GM23338 (cell line): ENCODE data around the gene SLC18A2. TPM values are rescaled to one million over a fixed set of nuclear protein-coding genes. Genes with fewer than 3 reads are reported as not detected.

Experiments used
- ATAC-seq: fragments of 200-7000 bp; cut with Tn5 transposase; 3 replicates; pipeline ENCODE4 v1.9.1; 2020
- DNase-seq: peaks from one replicate; pipeline ENCODE4 v3.0.0-alpha.2; 2015; ENCODE audit warnings: low spot score
- H2AFZ ChIP-seq: fragments of 200-600 bp; sonication (generic); 2 replicates; pipeline ENCODE4 v1.8.0; 2016; ENCODE audit warnings: antibody characterized with exemption, mild to moderate bottlenecking, moderate library complexity
- H3F3A ChIP-seq: fragments of 200-600 bp; sonication (generic); replicated peaks from 2 replicates; pipeline ENCODE4 v1.8.0; 2017; ENCODE audit warnings: antibody characterized with exemption, mixed run types, low read depth
- H3K27ac ChIP-seq: fragments of 200-600 bp; sonication (generic); 2 replicates; pipeline ENCODE4 v1.6.1; 2016; ENCODE audit warnings: low read depth
- H3K27me3 ChIP-seq: fragments of 200-600 bp; sonication (generic); 2 replicates; pipeline ENCODE4 v1.8.0; 2016; ENCODE audit warnings: mild to moderate bottlenecking, mixed run types, moderate library complexity; ENCODE audit not compliant: insufficient read depth
- H3K36me3 ChIP-seq: fragments of 200-600 bp; sonication (generic); 2 replicates; pipeline ENCODE4 v1.8.0; 2016; ENCODE audit warnings: mild to moderate bottlenecking; ENCODE audit not compliant: insufficient read depth
- H3K4me1 ChIP-seq: fragments of 200-600 bp; sonication (generic); 2 replicates; pipeline ENCODE4 v1.8.0; 2016; ENCODE audit warnings: mild to moderate bottlenecking, moderate library complexity; ENCODE audit not compliant: insufficient read depth
- H3K4me2 ChIP-seq: fragments of 200-600 bp; sonication (generic); 2 replicates; pipeline ENCODE4 v1.7.1; 2017; ENCODE audit warnings: mixed run types
- H3K4me3 ChIP-seq: fragments of 200-600 bp; sonication (generic); 2 replicates; pipeline ENCODE4 v1.6.1; 2016; ENCODE audit warnings: mixed run types
- H3K79me2 ChIP-seq: fragments of 200-600 bp; sonication (generic); replicated peaks from 2 replicates; pipeline ENCODE4 v1.8.0; 2017; ENCODE audit warnings: mild to moderate bottlenecking; ENCODE audit not compliant: insufficient read depth
- H3K9me2 ChIP-seq: fragments of 200-600 bp; sonication (generic); 2 replicates; pipeline ENCODE4 v1.8.0; 2017; ENCODE audit not compliant: insufficient read depth
- H4K20me1 ChIP-seq: fragments of 200-600 bp; sonication (generic); replicated peaks from 2 replicates; pipeline ENCODE4 v1.8.0; 2017; ENCODE audit warnings: mild to moderate bottlenecking; ENCODE audit not compliant: insufficient read depth
- H3K27ac Mint-ChIP-seq: 2 replicates; pipeline ENCODE4 v1.8.0; 2020; ENCODE audit warnings: inconsistent platforms, mild to moderate bottlenecking, moderate library complexity, mixed read lengths
- H3K27me3 Mint-ChIP-seq: 3 replicates; pipeline ENCODE4 v1.8.0; 2022; ENCODE audit warnings: low read depth, mild to moderate bottlenecking, moderate library complexity, mixed read lengths, inconsistent platforms; ENCODE audit not compliant: insufficient read depth, poor library complexity
- H3K36me3 Mint-ChIP-seq: 3 replicates; pipeline ENCODE4 v1.8.0; 2021; ENCODE audit warnings: low read depth, mild to moderate bottlenecking, inconsistent platforms, moderate library complexity, mixed read lengths
- H3K4me1 Mint-ChIP-seq: 3 replicates; pipeline ENCODE4 v1.8.0; 2020; ENCODE audit warnings: mild to moderate bottlenecking, inconsistent platforms, mixed read lengths
- H3K4me3 Mint-ChIP-seq: 3 replicates; pipeline ENCODE4 v1.8.0; 2021; ENCODE audit warnings: moderate library complexity, mild to moderate bottlenecking, inconsistent platforms, mixed read lengths
- H3K9me3 Mint-ChIP-seq: 3 replicates; pipeline ENCODE4 v1.8.0; 2020; ENCODE audit warnings: moderate library complexity, mild to moderate bottlenecking, inconsistent platforms, mixed read lengths
- CREB1 ChIP-seq: fragments of 250-450 bp; sonication (Bioruptor Pico); IDR thresholded peaks from 2 replicates; pipeline ENCODE4 v1.5.0; 2020; ENCODE audit warnings: low read depth, mild to moderate bottlenecking, moderate library complexity
- EZH2 ChIP-seq: fragments of 200-600 bp; sonication (generic); IDR thresholded peaks from one replicate; pipeline ENCODE4 v1.8.0; 2017; ENCODE audit warnings: antibody characterized with exemption, mild to moderate bottlenecking, low read depth; ENCODE audit not compliant: unreplicated experiment
- EZH2phosphoT487 ChIP-seq: fragments of 200-600 bp; sonication (generic); IDR thresholded peaks from one replicate; pipeline ENCODE4 v1.8.1; 2018; ENCODE audit warnings: antibody characterized with exemption; ENCODE audit not compliant: unreplicated experiment
- JUNB ChIP-seq: IDR thresholded peaks from one replicate; pipeline ENCODE4 v1.6.1; 2016; ENCODE audit warnings: antibody characterized with exemption; ENCODE audit not compliant: unreplicated experiment
- NANOG ChIP-seq: IDR thresholded peaks from 2 replicates; pipeline ENCODE4 v1.6.1; 2016; ENCODE audit warnings: antibody characterized with exemption, borderline replicate concordance
- STAT1 ChIP-seq: IDR thresholded peaks from one replicate; pipeline ENCODE4 v1.6.1; 2016; ENCODE audit warnings: antibody characterized with exemption; ENCODE audit not compliant: unreplicated experiment
- ZNF114 ChIP-seq: fragments of 250-450 bp; sonication (Bioruptor Pico); IDR thresholded peaks from 2 replicates; pipeline ENCODE4 v1.5.0; 2020; ENCODE audit warnings: mild to moderate bottlenecking, moderate library complexity
- ZNF331 ChIP-seq: fragments of 250-450 bp; sonication (Bioruptor Pico); IDR thresholded peaks from 2 replicates; pipeline ENCODE4 v1.5.0; 2020; ENCODE audit warnings: low read depth, mild to moderate bottlenecking, moderate library complexity
- polyA plus RNA-seq: library from polyadenylated mRNA; unstranded; fragments of >200 nt; fragmentation: Nextera tagmentation; extraction: Ambion mirVana; gene quantifications from 2 replicates; pipeline ENCODE4 v1.2.1, GENCODE V29; 2016
- total RNA-seq: library from RNA; depleted of rRNA; stranded (reverse); fragments of >200 nt; shearing (Covaris generic); gene quantifications from 2 replicates; pipeline ENCODE4 v1.2.3, GENCODE V29; 2014
- TF ChIP-seq, protein P1 (sequence below): fragments of 250-450 bp; sonication (Bioruptor Pico); IDR thresholded peaks from 2 replicates; pipeline ENCODE4 v1.5.0; 2020; ENCODE audit warnings: mild to moderate bottlenecking, moderate library complexity

SLC18A2 gene
- total and polyA plus RNA-seq, 2 experiments from 2014 or later, result 4.3 to 8.7 TPM

- no peak for TF ChIP-seq ZNF331
- no peak for TF ChIP-seq EZH2
- no peak for TF ChIP-seq NANOG
- TF ChIP-seq STAT1, result no peak
- TF ChIP-seq ZNF114 (CRISPR knock-in tag), result no peak
- TF ChIP-seq, protein P1, sequence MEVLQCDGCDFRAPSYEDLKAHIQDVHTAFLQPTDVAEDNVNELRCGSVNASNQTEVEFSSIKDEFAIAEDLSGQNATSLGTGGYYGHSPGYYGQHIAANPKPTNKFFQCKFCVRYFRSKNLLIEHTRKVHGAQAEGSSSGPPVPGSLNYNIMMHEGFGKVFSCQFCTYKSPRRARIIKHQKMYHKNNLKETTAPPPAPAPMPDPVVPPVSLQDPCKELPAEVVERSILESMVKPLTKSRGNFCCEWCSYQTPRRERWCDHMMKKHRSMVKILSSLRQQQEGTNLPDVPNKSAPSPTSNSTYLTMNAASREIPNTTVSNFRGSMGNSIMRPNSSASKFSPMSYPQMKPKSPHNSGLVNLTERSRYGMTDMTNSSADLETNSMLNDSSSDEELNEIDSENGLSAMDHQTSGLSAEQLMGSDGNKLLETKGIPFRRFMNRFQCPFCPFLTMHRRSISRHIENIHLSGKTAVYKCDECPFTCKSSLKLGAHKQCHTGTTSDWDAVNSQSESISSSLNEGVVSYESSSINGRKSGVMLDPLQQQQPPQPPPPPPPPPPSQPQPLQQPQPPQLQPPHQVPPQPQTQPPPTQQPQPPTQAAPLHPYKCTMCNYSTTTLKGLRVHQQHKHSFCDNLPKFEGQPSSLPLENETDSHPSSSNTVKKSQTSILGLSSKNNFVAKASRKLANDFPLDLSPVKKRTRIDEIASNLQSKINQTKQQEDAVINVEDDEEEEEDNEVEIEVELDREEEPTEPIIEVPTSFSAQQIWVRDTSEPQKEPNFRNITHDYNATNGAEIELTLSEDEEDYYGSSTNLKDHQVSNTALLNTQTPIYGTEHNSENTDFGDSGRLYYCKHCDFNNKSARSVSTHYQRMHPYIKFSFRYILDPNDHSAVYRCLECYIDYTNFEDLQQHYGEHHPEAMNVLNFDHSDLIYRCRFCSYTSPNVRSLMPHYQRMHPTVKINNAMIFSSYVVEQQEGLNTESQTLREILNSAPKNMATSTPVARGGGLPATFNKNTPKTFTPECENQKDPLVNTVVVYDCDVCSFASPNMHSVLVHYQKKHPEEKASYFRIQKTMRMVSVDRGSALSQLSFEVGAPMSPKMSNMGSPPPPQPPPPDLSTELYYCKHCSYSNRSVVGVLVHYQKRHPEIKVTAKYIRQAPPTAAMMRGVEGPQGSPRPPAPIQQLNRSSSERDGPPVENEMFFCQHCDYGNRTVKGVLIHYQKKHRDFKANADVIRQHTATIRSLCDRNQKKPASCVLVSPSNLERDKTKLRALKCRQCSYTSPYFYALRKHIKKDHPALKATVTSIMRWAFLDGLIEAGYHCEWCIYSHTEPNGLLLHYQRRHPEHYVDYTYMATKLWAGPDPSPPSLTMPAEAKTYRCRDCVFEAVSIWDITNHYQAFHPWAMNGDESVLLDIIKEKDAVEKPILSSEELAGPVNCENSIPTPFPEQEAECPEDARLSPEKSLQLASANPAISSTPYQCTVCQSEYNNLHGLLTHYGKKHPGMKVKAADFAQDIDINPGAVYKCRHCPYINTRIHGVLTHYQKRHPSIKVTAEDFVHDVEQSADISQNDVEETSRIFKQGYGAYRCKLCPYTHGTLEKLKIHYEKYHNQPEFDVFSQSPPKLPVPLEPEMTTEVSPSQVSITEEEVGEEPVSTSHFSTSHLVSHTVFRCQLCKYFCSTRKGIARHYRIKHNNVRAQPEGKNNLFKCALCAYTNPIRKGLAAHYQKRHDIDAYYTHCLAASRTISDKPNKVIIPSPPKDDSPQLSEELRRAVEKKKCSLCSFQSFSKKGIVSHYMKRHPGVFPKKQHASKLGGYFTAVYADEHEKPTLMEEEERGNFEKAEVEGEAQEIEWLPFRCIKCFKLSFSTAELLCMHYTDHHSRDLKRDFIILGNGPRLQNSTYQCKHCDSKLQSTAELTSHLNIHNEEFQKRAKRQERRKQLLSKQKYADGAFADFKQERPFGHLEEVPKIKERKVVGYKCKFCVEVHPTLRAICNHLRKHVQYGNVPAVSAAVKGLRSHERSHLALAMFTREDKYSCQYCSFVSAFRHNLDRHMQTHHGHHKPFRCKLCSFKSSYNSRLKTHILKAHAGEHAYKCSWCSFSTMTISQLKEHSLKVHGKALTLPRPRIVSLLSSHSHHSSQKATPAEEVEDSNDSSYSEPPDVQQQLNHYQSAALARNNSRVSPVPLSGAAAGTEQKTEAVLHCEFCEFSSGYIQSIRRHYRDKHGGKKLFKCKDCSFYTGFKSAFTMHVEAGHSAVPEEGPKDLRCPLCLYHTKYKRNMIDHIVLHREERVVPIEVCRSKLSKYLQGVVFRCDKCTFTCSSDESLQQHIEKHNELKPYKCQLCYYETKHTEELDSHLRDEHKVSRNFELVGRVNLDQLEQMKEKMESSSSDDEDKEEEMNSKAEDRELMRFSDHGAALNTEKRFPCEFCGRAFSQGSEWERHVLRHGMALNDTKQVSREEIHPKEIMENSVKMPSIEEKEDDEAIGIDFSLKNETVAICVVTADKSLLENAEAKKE (CRISPR knock-in tag), result no peak
- TF ChIP-seq CREB1, result no peak
- no peak for TF ChIP-seq EZH2phosphoT487
- TF ChIP-seq JUNB, result no peak
Observed at GRCh38 chr10:117212176-117212575, 28.7 kb upstream of the SLC18A2 start (continued).

GRCh38 chr10:117214401-117214800 lies 26.5 kb upstream of the SLC18A2 start:
- Histone ChIP-seq H3K9me2 (no peaks in the 10 kb centered on the region; the same call in 1 of the 2 replicates), H3K79me2 (no peaks in the 10 kb centered on the region), H3K36me3 (no peaks in the 10 kb centered on the region), H3K27ac (no peak overlapping the region), H3K4me3 (no peak overlapping the region), H3K4me2 (no peak overlapping the region), H4K20me1 (no peaks in the 10 kb centered on the region), H3K4me1 (no peaks in the 10 kb centered on the region; the same call in 1 of the 2 replicates), H2AFZ (no peak overlapping the region), H3K27me3 (peaks cover 41% of the 10 kb centered on the region), H3F3A (0 out of 2 replicates have a peak, but pooled peaks cover 3% of the 10 kb centered on the region)
- Mint-ChIP-seq H3K4me3 (no peak overlapping the region), H3K27ac (no peak overlapping the region), H3K27me3 (peaks cover 33% of the 10 kb centered on the region), H3K9me3 (peaks cover 15% of the 10 kb centered on the region; the same call in 2 of the 3 replicates), H3K36me3 (no peaks in the 10 kb centered on the region), H3K4me1 (peaks cover 6% of the 10 kb centered on the region; the same call in 2 of the 3 replicates)
- TF ChIP-seq, protein P1 (CRISPR knock-in tag), result no peak
- TF ChIP-seq NANOG, result no peak
- DNase-seq, result no peak
- ATAC-seq, result no peak
